GM18873 (cell line): ENCODE measurements around the gene CDH4.

Source experiments
- ATAC-seq: cut with Tn5 transposase; IDR thresholded peaks from one replicate; pipeline ENCODE4 v1.9.1; 2021; ENCODE audit warnings: mild to moderate bottlenecking, moderate library complexity, moderate number of reproducible peaks; ENCODE audit not compliant: unreplicated experiment, low FRiP score

CDH4 gene

GRCh38 chr20:61562897-61563504 lies 310.9 kb downstream of the CDH4 start:
- no peak for ATAC-seq

- ATAC-seq, result no peak
Observed at GRCh38 chr20:61564628-61565027, 312.6 kb downstream of the CDH4 start.

GRCh38 chr20:61565791-61566190 lies 313.7 kb downstream of the CDH4 start:
- ATAC-seq, result no peak

- ATAC-seq, result no peak
Observed at GRCh38 chr20:61566691-61567090, 314.6 kb downstream of the CDH4 start.

- ATAC-seq, result no peak
Observed at GRCh38 chr20:61567204-61567603, 315.1 kb downstream of the CDH4 start.

GRCh38 chr20:61569825-61570224 lies 317.8 kb downstream of the CDH4 start:
- ATAC-seq, result no peak

- no peak for ATAC-seq
Observed at GRCh38 chr20:61570646-61571195, 318.7 kb downstream of the CDH4 start.

- ATAC-seq, result no peak
Observed at GRCh38 chr20:61571221-61571620, 319.2 kb downstream of the CDH4 start.

GRCh38 chr20:61571916-61572711 lies 320.1 kb downstream of the CDH4 start:
- ATAC-seq, result no peak

GRCh38 chr20:61572789-61573188 lies 320.7 kb downstream of the CDH4 start:
- ATAC-seq, result no peak

GRCh38 chr20:61573415-61574305 lies 321.6 kb downstream of the CDH4 start:
- ATAC-seq, result no peak

GRCh38 chr20:61575151-61575937 lies 323.3 kb downstream of the CDH4 start:
- ATAC-seq, result no peak

- ATAC-seq, result no peak
Observed at GRCh38 chr20:61576372-61576771, 324.3 kb downstream of the CDH4 start.

GRCh38 chr20:61577065-61577464 lies 325.0 kb downstream of the CDH4 start:
- ATAC-seq, result no peak

- no peak for ATAC-seq
Observed at GRCh38 chr20:61579908-61580307, 327.8 kb downstream of the CDH4 start.

GRCh38 chr20:61580958-61581824 lies 329.1 kb downstream of the CDH4 start:
- ATAC-seq, result no peak

GRCh38 chr20:61581825-61582188 lies 329.7 kb downstream of the CDH4 start:
- no peak for ATAC-seq

- ATAC-seq, result no peak
Observed at GRCh38 chr20:61582196-61582923, 330.3 kb downstream of the CDH4 start.

GRCh38 chr20:61583356-61583755 lies 331.3 kb downstream of the CDH4 start:
- ATAC-seq, result no peak
